ENCODE data around the gene SH3PXD2A. TPM values are rescaled to one million over a fixed set of nuclear protein-coding genes. Genes with fewer than 3 reads are reported as not detected.

SH3PXD2A gene
- total and polyA plus RNA-seq, 7 donors = 3.0 to 57.7 (median 10.6) TPM

DNA sequence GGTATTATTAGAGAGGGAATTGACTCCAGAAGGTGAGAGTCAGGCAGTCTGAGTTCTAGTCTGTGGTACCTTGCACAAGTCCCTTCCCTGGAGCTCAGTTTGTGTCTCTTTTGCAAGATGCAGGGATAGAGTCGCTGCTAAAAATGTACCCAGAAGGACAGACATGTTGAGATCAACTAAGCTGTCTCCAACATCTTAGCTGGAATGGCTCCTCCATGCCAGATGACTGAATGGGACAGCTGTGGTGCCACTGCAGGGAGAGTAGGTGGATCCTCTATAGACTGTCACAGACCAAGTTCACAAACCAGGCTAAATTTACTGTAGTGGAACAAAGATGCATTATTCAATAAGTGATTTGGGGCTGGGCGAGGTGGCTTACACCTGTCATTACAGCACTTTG lies 241.8 kb downstream of the SH3PXD2A start:
- intact Hi-C loops (cut with DNase I) = loop anchor here in 1 of 2 donors (5.0 kb wide), 1 partner anchor 34 kb away; no protein-coding TSS in a partner anchor
- ATAC-seq = peak; percentile 25 to 72 (median 58)
- no peak for DNase-seq

GRCh38 chr10:103612462-103613365 lies 242.7 kb downstream of the SH3PXD2A start:
- no peaks in the 10 kb centered on the region for H3K9me3 ChIP-seq
- peaks cover 74% of the 10 kb centered on the region for H3K4me1 ChIP-seq
- no peak overlapping the region for H3K27ac ChIP-seq
- DNase-seq = no peak
- peak; percentile 50 to 66 (median 57) for ATAC-seq
- intact Hi-C loops (cut with DNase I) = loop anchor here in 1 of 2 donors (5.0 kb wide), 1 partner anchor 35 kb away; no protein-coding TSS in a partner anchor
- no peak overlapping the region for H3K4me3 ChIP-seq
- peaks cover 0 to 37% of the 10 kb centered on the region in 2 donors for H3K36me3 ChIP-seq (ENCODE audit: insufficient read depth in 1 of 2, low read depth in 1 of 2)
- 82 to 89% (median 83%) methylated on average over 16 to 17 of the region's 17 CpGs for WGBS, 3 donors
- no peaks in the 10 kb centered on the region for H3K27me3 ChIP-seq (ENCODE audit: insufficient read depth in 3 of 3, low read length in 2 of 3)
- TF ChIP-seq CTCF (IDR thresholded peaks at IDR 0.05) = no peak

More for the DNA sequence above, 241.8 kb downstream of the SH3PXD2A start:
- TF ChIP-seq CTCF (IDR thresholded peaks at IDR 0.05) = no peak
- WGBS, 3 donors = 36 to 50% (median 48%) methylated on average over 2 of the region's 2 CpGs
- Histone ChIP-seq H3K9me3 (no peaks in the 10 kb centered on the region), H3K27me3 (ENCODE audit: insufficient read depth in 3 of 3, low read length in 2 of 3) (no peaks in the 10 kb centered on the region), H3K27ac (peak overlapping the region; percentile 24), H3K4me1 (peaks cover 83% of the 10 kb centered on the region), H3K4me3 (no peak overlapping the region), H3K36me3 (ENCODE audit: insufficient read depth in 1 of 2, low read depth in 1 of 2) (peaks cover 0 to 37% of the 10 kb centered on the region in 2 donors)

DNA sequence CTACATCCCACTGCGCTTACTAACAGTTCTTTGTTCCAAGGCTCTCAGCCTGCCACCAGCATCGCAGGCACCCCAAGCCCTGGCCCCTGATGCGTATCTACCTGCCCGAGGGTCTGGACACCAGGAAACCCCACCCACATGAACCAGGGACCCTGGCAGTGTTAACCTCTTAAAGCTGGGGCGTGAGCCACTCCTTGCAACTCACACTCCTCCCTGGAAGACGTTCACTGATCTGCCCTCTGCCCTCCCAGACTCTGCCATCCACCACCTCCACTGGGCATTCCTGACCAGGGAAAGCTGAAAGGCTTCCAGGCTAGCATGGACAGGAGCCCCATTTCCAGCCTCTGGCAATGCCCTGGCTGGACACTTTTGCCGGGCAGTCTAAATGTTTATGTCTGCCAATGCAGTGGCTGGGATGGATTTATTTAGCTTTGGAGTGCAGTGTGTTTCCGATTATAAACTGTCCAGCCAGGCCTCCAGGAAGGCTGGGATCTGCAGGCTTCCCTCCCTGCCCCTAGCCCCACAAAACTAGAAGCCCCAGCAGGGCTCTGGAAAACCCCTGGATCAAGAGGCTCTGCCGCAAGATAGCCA lies 244.4 kb downstream of the SH3PXD2A start:
- ATAC-seq = peak in 3 of 4 donors; percentile 4 to 15 (median 11)
- peaks cover 0 to 37% of the 10 kb centered on the region in 2 donors for H3K36me3 ChIP-seq (ENCODE audit: insufficient read depth in 1 of 2, low read depth in 1 of 2)
- H3K27me3 ChIP-seq (ENCODE audit: insufficient read depth in 3 of 3, low read length in 2 of 3) = no peaks in the 10 kb centered on the region
- intact Hi-C loops (cut with DNase I) = loop anchor here in 1 of 2 donors (5.0 kb wide), 1 partner anchor 36 kb away; no protein-coding TSS in a partner anchor
- H3K9me3 ChIP-seq = no peaks in the 10 kb centered on the region
- TF ChIP-seq CTCF (IDR thresholded peaks at IDR 0.05) = no peak
- H3K4me3 ChIP-seq = no peak overlapping the region
- peaks cover 57% of the 10 kb centered on the region for H3K4me1 ChIP-seq
- H3K27ac ChIP-seq = peak overlapping the region; percentile 53
- WGBS, 3 donors = 35 to 57% (median 37%) methylated on average over 9 of the region's 9 CpGs
- DNase-seq = peak in 1 of 2 donors; percentile 25

DNA sequence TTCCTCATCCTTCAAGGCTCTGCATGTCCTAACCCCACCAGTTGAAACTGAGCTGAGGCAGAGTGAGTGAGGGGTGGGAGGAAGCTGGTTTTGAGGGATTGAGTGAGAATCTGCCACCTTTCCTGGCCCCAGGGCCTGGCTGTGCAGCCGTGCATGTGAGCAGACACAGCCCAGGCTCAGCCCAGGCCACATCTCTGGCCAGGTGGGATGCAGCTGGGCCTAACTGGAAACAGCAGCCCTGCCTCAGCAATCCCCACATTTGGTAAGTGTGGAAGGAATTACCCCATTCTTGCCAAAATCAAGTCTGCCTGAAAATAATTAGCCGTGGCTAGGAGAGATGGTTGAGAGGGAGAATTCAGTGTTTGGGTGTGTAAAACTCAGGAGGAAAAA lies 245.3 kb downstream of the SH3PXD2A start:
- DNase-seq = no peak
- no peak for ATAC-seq
- 47 to 77% (median 51%) methylated on average over 2 of the region's 2 CpGs for WGBS, 3 donors

More for the DNA sequence above, 245.3 kb downstream of the SH3PXD2A start:
- no peak overlapping the region for H3K27ac ChIP-seq
- TF ChIP-seq CTCF (IDR thresholded peaks at IDR 0.05) = no peak
- no peak overlapping the region for H3K4me3 ChIP-seq
- intact Hi-C loops (cut with DNase I) = loop anchor here in 1 of 2 donors (5.0 kb wide), 1 partner anchor 37 kb away; no protein-coding TSS in a partner anchor
- H3K9me3 ChIP-seq = no peaks in the 10 kb centered on the region
- peaks cover 0 to 37% of the 10 kb centered on the region in 2 donors for H3K36me3 ChIP-seq (ENCODE audit: insufficient read depth in 1 of 2, low read depth in 1 of 2)
- peaks cover 49% of the 10 kb centered on the region for H3K4me1 ChIP-seq
- H3K27me3 ChIP-seq (ENCODE audit: insufficient read depth in 3 of 3, low read length in 2 of 3) = no peaks in the 10 kb centered on the region
